IMR-90 (cell line): Measurements from ENCODE around the gene ZNF526. TPM values are rescaled to one million over a fixed set of nuclear protein-coding genes. Genes with fewer than 3 reads are reported as not detected.

ENCODE experiments used
- ATAC-seq: fragments of 200-7000 bp; cut with Tn5 transposase; 2 replicates; pipeline ENCODE4 v1.9.1; 2020; ENCODE audit warnings: low read depth, mild to moderate bottlenecking, moderate library complexity
- BruUV-seq: library from RNA; stranded (reverse); fragments of 400-500 nt; replicated peaks from 2 replicates; lab custom pipeline; 2021; lab: Mats Ljungman, UMichigan
- CTCF ChIA-PET: fragments of 300-600 bp; formaldehyde crosslinking; extraction: SDS; loops from one replicate; lab custom pipeline; 2021; ENCODE audit warnings: antibody characterized with exemption; lab: Yijun Ruan, JAX
- POLR2A ChIA-PET: fragments of 300-600 bp; sonication (Branson Sonifier 250); formaldehyde crosslinking; loops from one replicate; lab custom pipeline; 2022; ENCODE audit warnings: antibody characterized with exemption; ENCODE audit not compliant: unreplicated experiment; lab: Charles Lee
- DNase-seq: peaks from one replicate; pipeline ENCODE4 v3.0.0; 2013
- H2AFZ ChIP-seq: replicated peaks from 2 replicates; pipeline ENCODE3; 2013; ENCODE audit warnings: low read length, mild to moderate bottlenecking; ENCODE audit not compliant: poor library complexity
- H2AK5ac ChIP-seq: 2 replicates; pipeline ENCODE4 v1.6.1; 2013; ENCODE audit warnings: low read depth, low read length, inconsistent platforms
- H2AK9ac ChIP-seq: replicated peaks from 2 replicates; pipeline ENCODE3; 2013; ENCODE audit warnings: mild to moderate bottlenecking, low read depth, low read length, moderate library complexity; ENCODE audit not compliant: poor library complexity
- H2BK120ac ChIP-seq: 2 replicates; pipeline ENCODE4 v1.6.1; 2013; ENCODE audit warnings: low read depth, low read length, inconsistent platforms
- H2BK15ac ChIP-seq: 3 replicates; pipeline ENCODE4 v1.6.1; 2013; ENCODE audit warnings: low read depth, low read length, inconsistent platforms
- H2BK20ac ChIP-seq: 2 replicates; pipeline ENCODE4 v1.6.1; 2013; ENCODE audit warnings: low read depth, mild to moderate bottlenecking, inconsistent platforms, low read length, moderate library complexity
- H2BK5ac ChIP-seq: 2 replicates; pipeline ENCODE4 v1.6.1; 2013; ENCODE audit warnings: mild to moderate bottlenecking, low read depth, low read length, inconsistent platforms; ENCODE audit not compliant: poor library complexity, severe bottlenecking
- H3K14ac ChIP-seq: replicated peaks from 2 replicates; pipeline ENCODE4 v1.6.1; 2013; ENCODE audit warnings: low read depth, low read length, inconsistent platforms
- H3K18ac ChIP-seq: 2 replicates; pipeline ENCODE4 v1.6.1; 2013; ENCODE audit warnings: low read depth, low read length, control low read depth
- H3K23ac ChIP-seq: 2 replicates; pipeline ENCODE4 v1.6.1; 2013; ENCODE audit warnings: low read depth, low read length, inconsistent platforms
- H3K27ac ChIP-seq: 2 replicates; pipeline ENCODE4 v1.5.1; 2013; ENCODE audit warnings: mild to moderate bottlenecking, control low read depth, low read length; ENCODE audit not compliant: insufficient read depth
- H3K27me3 ChIP-seq: 2 replicates; pipeline ENCODE4 v1.6.1; 2013; ENCODE audit warnings: low read length; ENCODE audit not compliant: control insufficient read depth, insufficient read depth
- H3K36me3 ChIP-seq: 2 replicates; pipeline ENCODE4 v1.6.1; 2013; ENCODE audit warnings: low read length, mixed read lengths; ENCODE audit not compliant: control insufficient read depth, insufficient read depth
- H3K4ac ChIP-seq: 2 replicates; pipeline ENCODE4 v1.6.1; 2013; ENCODE audit warnings: low read depth, low read length, inconsistent platforms
- H3K4me1 ChIP-seq: 2 replicates; pipeline ENCODE4 v1.6.1; 2013; ENCODE audit warnings: low read length, mixed read lengths; ENCODE audit not compliant: control insufficient read depth, insufficient read depth
- H3K4me2 ChIP-seq: 2 replicates; pipeline ENCODE4 v1.6.1; 2013; ENCODE audit warnings: low read depth, mild to moderate bottlenecking, control low read depth, low read length, moderate library complexity
- H3K4me3 ChIP-seq: 2 replicates; pipeline ENCODE4 v1.5.1; 2013; ENCODE audit warnings: low read depth, mild to moderate bottlenecking, control low read depth, low read length, moderate library complexity; ENCODE audit not compliant: insufficient read depth
- H3K56ac ChIP-seq: 2 replicates; pipeline ENCODE4 v1.6.1; 2013; ENCODE audit warnings: low read length, inconsistent platforms; ENCODE audit not compliant: insufficient read depth; ENCODE audit errors: extremely low read depth
- H3K79me1 ChIP-seq, 2 experiments: 2 replicates each; pipeline ENCODE4 v1.6.1; 2013; ENCODE audit warnings: low read length in 2 of 2, inconsistent platforms in 1 of 2, low read depth in 1 of 2
- H3K9ac ChIP-seq: 2 replicates; pipeline ENCODE4 v1.6.1; 2013; ENCODE audit warnings: low read depth, low read length, control low read depth
- H3K9me1 ChIP-seq: 2 replicates; pipeline ENCODE4 v1.6.1; 2013; ENCODE audit warnings: low read length, inconsistent platforms; ENCODE audit not compliant: insufficient read depth
- H3K9me3 ChIP-seq: 2 replicates; pipeline ENCODE4 v1.6.1; 2013; ENCODE audit warnings: low read length; ENCODE audit not compliant: control insufficient read depth, insufficient read depth
- H4K20me1 ChIP-seq: 2 replicates; pipeline ENCODE4 v1.6.1; 2013; ENCODE audit warnings: low read length, inconsistent platforms; ENCODE audit not compliant: insufficient read depth
- H4K5ac ChIP-seq: 2 replicates; pipeline ENCODE4 v1.6.1; 2013; ENCODE audit warnings: mild to moderate bottlenecking, low read depth, low read length, control low read depth
- H4K8ac ChIP-seq, 2 experiments: 2 replicates each; pipeline ENCODE4 v1.6.1; 2013; ENCODE audit warnings: low read depth in 2 of 2, low read length in 2 of 2, control low read depth in 1 of 2, inconsistent platforms in 1 of 2
- H4K91ac ChIP-seq: 2 replicates; pipeline ENCODE4 v1.6.1; 2013; ENCODE audit warnings: low read depth, low read length, inconsistent platforms; ENCODE audit not compliant: insufficient read depth
- CEBPB ChIP-seq: IDR thresholded peaks from 2 replicates; pipeline ENCODE4 v1.6.1; 2012; ENCODE audit warnings: low read depth, low read length, improper control_type of control experiment
- CHD1 ChIP-seq: IDR thresholded peaks from 2 replicates; pipeline ENCODE4 v1.6.1; 2012; ENCODE audit warnings: low read depth, low read length, improper control_type of control experiment
- CTCF ChIP-seq: conservative IDR thresholded peaks from 2 replicates; pipeline ENCODE4 v1.5.1; 2012; ENCODE audit warnings: mild to moderate bottlenecking, low read depth, low read length, improper control_type of control experiment
- ELK1 ChIP-seq: fragments of 150-350 bp; IDR thresholded peaks from 2 replicates; pipeline ENCODE4 v1.6.1; 2016; ENCODE audit warnings: low read depth, mild to moderate bottlenecking, low read length, moderate library complexity, borderline replicate concordance
- MAFK ChIP-seq: IDR thresholded peaks from 2 replicates; pipeline ENCODE4 v1.6.1; 2012; ENCODE audit warnings: low read depth, low read length, improper control_type of control experiment
- MAZ ChIP-seq: IDR thresholded peaks from 2 replicates; pipeline ENCODE4 v1.6.1; 2012; ENCODE audit warnings: low read depth, mild to moderate bottlenecking, low read length, improper control_type of control experiment, moderate library complexity, borderline replicate concordance
- MXI1 ChIP-seq: IDR thresholded peaks from 2 replicates; pipeline ENCODE4 v1.6.1; 2012; ENCODE audit warnings: low read depth, mild to moderate bottlenecking, low read length, moderate library complexity, borderline replicate concordance
- NFE2L2 ChIP-seq: fragments of 150-350 bp; IDR thresholded peaks from 2 replicates; pipeline ENCODE4 v1.6.1; 2016; ENCODE audit warnings: low read depth, mild to moderate bottlenecking, low read length
- POLR2A ChIP-seq: IDR thresholded peaks from 2 replicates; pipeline ENCODE4 v1.6.1; 2012; ENCODE audit warnings: mild to moderate bottlenecking, low read depth, low read length
- RCOR1 ChIP-seq: IDR thresholded peaks from 2 replicates; pipeline ENCODE4 v1.6.1; 2012; ENCODE audit warnings: mild to moderate bottlenecking, low read length, improper control_type of control experiment; ENCODE audit not compliant: insufficient replicate concordance
- RFX5 ChIP-seq: IDR thresholded peaks from 2 replicates; pipeline ENCODE4 v1.8.0; 2012; ENCODE audit warnings: low read depth, mild to moderate bottlenecking, low read length, moderate library complexity
- USF2 ChIP-seq: fragments of 150-350 bp; IDR thresholded peaks from 2 replicates; pipeline ENCODE4 v1.6.1; 2017; ENCODE audit warnings: mild to moderate bottlenecking, antibody characterized with exemption, low read length, low read depth
- WGBS, 2 experiments: methylation state at CpG; one replicate each; pipeline versions ENCODE4 v1.1.5 to v1.1.7; 2013; ENCODE audit warnings: missing lambda C conversion rate in 2 of 2; ENCODE audit not compliant: insufficient read length in 1 of 2; ENCODE audit errors: extremely low coverage in 2 of 2; 5-methylcytosine and 5-hydroxymethylcytosine counted together
- dilution Hi-C: fragments of 300-500 bp; cut with HindIII; formaldehyde crosslinking; loops from one replicate; pipeline ENCODE4 v1.14.3; 2018; ENCODE audit warnings: low sequenced_read_pairs; ENCODE audit not compliant: unreplicated experiment
- in situ Hi-C: fragments of 300-500 bp; cut with MboI; formaldehyde crosslinking; loops from 3 replicates; pipeline ENCODE4 v1.14.3; 2019; ENCODE audit warnings: low sequenced_read_pairs, inconsistent platforms, mixed read lengths
- intact Hi-C: fragments of 100-400 bp; cut with micrococcal nuclease; formaldehyde crosslinking; loops from 2 replicates; pipeline ENCODE4 v1.10.0; 2022
- polyA plus RNA-seq, 3 experiments: library from polyadenylated mRNA; depleted of rRNA; stranded (reverse); fragments of >200 nt; gene quantifications; 2 replicates each; pipeline ENCODE4 v1.2.3, GENCODE V29; 2012; ENCODE audit warnings: low replicate concordance in 1 of 3
- total RNA-seq: library from RNA; depleted of rRNA; stranded (reverse); fragments of >200 nt; gene quantifications from 2 replicates; pipeline ENCODE4 v1.2.3, GENCODE V29; 2012

ZNF526 gene
- total and polyA plus RNA-seq, 2 of the 4 experiments (the other 2 are of a cell fraction): 7.3 to 13.6 TPM

- H3K4ac ChIP-seq: no peak overlapping the region
- H2AK5ac ChIP-seq: no peak overlapping the region
- H3K36me3 ChIP-seq: peaks cover 29% of the 10 kb centered on the region
- WGBS, 2 experiments: 98% methylated on average over 18 of the region's 23 CpGs; no CpG with 5 or more reads in 1 of the 2 experiments
- H2BK120ac ChIP-seq: no peak overlapping the region
- H3K9ac ChIP-seq: no peak overlapping the region
- no peak for TF ChIP-seq NFE2L2
- no peak for TF ChIP-seq MXI1
- TF ChIP-seq ELK1: no peak
- no peak for TF ChIP-seq CEBPB
- TF ChIP-seq RFX5: no peak
- TF ChIP-seq CHD1: no peak
- no peak for TF ChIP-seq MAFK
- TF ChIP-seq CTCF: no peak
- no peak for TF ChIP-seq MAZ
- TF ChIP-seq POLR2A: no peak
- no peak for TF ChIP-seq RCOR1
- no peak for TF ChIP-seq USF2
- in situ Hi-C loops (no loop called here), dilution Hi-C loops (no loop called here), intact Hi-C loops (no loop called here)
- DNase-seq (no peak), ATAC-seq (no peak)
- H3K18ac ChIP-seq: no peak overlapping the region
- no peak overlapping the region for H2BK15ac ChIP-seq
- no peak overlapping the region for H2BK20ac ChIP-seq
- H3K27me3 ChIP-seq: no peaks in the 10 kb centered on the region
- H3K4me1 ChIP-seq: peaks cover 15% of the 10 kb centered on the region
- no peak overlapping the region for H3K56ac ChIP-seq
- H3K4me3 ChIP-seq: no peak overlapping the region
- H2AFZ ChIP-seq: no peak overlapping the region
- H3K9me1 ChIP-seq: peaks cover 8% of the 10 kb centered on the region; the same call in 1 of the 2 replicates
- no peak overlapping the region for H4K91ac ChIP-seq
- no peak overlapping the region for H3K27ac ChIP-seq
- no peak overlapping the region for H3K14ac ChIP-seq
- H3K4me2 ChIP-seq: no peak overlapping the region
- BruUV-seq: no TSS peak
- H2BK5ac ChIP-seq: no peak overlapping the region
- no peak overlapping the region for H4K8ac ChIP-seq
- H4K5ac ChIP-seq: no peak overlapping the region
- no peak overlapping the region for H3K23ac ChIP-seq
- H3K9me3 ChIP-seq: no peaks in the 10 kb centered on the region
- POLR2A ChIA-PET: no interaction called here
- H3K79me1 ChIP-seq: peaks cover 37 to 71% of the 10 kb centered on the region in 2 experiments
- H2AK9ac ChIP-seq: no peak overlapping the region
- H4K20me1 ChIP-seq: peaks cover 22% of the 10 kb centered on the region; the same call in 1 of the 2 replicates
- CTCF ChIA-PET: no interaction called here
These were observed 52.9 kb downstream of the ZNF526 start for GRCh38 chr19:42272989-42273406.
